ELR (cell line): ENCODE results near the gene SEMA5B.

Source experiments
- DNase-seq: peaks from one replicate; pipeline ENCODE4 v3.0.0-alpha.2; 2015; ENCODE audit warnings: low read depth

The SEMA5B gene

DNA sequence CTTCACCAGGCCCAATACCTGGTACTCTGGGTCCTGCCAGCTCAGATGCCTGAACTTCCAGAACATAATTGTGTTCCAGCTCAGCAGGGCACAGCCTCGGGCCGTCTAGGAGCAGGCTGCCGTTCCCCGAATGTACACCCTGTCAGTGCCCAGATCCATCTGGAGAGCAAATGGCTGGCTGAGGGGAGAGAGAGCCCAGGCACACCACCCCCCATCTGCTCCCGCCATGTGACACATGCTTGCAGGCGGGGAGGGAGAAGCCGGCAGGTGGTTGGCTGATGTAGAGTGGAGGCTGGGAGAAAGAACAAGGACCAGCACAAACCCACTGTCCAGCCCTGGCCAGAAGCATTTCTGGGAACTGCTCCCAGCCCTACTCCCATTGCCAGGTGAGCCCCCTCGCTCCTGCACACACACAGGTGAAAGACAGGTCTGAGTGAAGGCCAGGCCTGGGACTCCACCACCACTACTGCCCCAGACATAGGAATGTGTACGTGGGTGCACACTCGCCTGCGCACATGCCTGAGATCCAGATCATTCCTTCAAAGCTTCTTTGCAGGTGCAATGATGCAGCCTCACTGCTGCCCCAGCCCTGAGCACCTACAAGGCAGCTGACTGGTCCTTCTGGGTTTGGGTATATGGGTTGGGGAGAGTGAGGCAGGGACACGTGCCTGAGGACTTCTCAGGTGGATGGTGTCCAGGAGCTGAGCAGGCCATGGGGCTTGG lies 53.5 kb downstream of the SEMA5B start:
- no peak for DNase-seq

DNA sequence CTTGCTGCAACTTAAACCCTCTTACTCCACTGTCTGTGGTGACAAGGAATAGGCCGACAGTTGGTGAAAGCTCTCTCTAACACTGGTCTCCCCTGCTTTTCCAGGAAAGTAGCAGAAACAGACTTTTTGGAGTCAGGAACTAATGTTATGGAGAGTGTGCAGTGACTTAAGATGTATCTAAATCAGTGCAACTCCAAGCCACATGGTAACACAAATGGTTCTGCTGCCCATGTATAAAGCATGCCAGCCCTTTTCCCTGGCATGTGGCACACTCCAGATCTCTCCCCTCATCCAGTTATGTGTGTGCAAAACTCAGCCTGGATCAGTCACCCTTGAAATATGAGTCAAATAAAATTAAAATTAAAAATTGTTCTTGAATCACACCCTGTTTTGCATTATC lies 55.4 kb downstream of the SEMA5B start:
- DNase-seq, result no peak

DNA sequence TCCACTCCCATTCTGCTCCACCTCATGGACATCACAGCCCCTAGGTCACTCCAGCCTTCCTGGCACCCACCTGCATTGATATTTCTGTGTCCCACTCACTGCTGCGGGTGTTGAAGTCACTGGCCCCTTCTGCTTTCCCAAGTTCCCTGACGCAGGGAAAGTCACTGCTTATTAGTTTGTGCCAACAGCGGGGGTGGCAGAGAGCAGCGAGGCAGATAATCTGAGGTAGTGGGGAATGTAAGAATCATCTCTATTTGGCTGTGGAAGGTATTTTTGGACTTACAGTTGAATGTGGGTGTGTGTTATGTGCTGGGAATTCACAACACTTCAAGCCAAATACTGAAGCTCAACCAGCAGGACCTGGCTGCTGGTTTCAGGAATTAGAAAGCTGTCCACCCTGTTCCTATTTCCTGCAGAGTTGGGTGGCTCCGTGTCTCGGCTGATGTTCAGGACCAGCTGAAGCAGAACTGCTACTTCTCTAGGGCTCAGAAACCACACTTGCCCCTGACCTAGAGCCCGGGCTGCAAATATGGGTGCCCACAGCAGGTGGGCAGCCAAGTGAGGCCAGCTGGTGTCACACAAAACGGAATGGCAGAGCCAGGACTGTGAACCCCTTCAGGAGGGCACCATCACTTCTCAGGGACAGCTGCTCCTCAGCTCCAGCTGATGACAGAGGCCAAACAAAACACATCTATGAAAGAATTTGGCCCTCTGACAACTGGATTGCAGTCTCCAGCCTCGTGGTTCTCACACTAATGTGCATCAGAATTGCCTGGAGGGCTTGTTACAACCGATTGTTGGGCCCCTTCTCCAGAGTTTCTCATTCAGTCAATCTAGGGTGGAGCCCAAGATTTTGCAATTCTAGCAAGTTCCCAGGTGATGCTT lies 57.7 kb downstream of the SEMA5B start:
- DNase-seq, result peak; percentile 30

DNA sequence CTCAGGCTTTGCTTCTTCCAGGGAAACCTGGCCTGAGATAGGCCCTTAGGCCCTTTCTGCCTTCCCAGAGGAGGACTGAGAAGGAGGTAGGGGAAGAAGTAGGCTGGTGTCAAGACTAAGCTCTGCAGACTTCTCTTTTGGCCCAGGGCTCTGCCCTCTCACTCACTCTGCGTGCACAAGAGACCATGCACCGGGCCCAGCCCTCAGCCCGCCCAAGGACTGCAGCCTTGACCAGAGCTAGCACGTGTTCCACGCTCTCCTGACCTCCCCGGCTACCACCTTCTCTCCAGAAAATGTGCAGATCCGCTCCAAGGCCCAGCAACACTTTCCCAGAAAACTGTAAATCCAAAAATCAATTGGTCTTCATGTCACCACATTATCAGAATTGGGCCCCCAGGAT lies 59.8 kb downstream of the SEMA5B start:
- DNase-seq, result no peak

DNA sequence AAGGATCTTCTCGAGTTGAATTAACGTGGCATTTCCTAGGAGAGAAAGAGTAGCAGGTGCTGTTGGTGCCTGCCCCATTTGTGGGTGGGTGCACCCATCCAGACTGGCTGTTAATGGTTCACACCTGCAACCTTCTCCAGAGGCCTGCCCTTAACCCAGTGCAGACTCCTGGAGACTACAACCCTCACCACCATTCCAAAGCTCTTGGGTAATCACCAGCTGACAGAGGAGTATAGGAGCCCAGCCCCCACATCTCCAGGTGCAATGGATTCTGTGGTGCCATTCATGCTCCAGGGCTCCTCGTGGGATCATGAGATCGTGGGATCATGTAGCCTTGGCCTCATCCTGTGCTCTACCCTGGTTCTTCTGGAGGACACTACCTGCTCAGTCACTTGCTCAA lies 60.2 kb downstream of the SEMA5B start:
- no peak for DNase-seq

DNA sequence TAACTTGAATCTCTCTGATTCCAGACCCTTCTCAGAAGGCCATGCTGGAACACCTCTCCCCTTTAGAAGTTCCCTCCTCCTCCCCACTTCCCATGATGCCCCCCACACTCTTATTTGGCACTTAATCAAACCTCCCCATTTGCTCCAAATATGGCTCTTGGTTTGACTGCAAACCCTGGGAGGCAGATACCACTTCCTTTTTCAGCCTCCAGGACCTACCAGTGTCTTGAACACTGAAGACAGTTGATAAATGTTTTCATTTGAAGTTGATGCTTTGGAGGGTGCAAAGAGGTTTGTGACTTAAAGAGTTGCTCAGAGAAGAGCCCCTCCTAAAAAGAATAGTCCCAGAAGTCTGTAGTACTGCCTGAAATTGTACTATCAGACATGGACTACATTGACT lies 61.5 kb downstream of the SEMA5B start:
- DNase-seq, result no peak

DNA sequence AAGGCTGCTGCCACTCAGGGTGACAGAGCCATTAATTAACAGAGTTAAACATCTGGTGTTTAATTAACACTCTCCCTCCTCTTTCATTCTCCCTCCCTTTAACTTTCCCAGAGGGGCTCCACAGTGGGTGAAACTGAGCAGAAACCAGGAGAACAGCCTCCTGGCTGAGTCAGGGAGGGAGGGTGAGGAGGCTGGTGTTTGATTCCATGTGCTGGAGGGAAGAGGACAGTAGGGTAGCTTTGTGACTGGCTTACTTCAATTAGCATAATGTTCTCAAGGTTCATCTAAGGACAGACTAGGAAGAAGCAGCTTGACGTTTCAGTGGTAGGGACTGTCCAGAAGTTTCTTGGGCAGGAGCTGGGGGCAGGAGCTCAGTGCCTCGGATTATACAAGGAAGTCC lies 62.8 kb downstream of the SEMA5B start:
- DNase-seq, result no peak

DNA sequence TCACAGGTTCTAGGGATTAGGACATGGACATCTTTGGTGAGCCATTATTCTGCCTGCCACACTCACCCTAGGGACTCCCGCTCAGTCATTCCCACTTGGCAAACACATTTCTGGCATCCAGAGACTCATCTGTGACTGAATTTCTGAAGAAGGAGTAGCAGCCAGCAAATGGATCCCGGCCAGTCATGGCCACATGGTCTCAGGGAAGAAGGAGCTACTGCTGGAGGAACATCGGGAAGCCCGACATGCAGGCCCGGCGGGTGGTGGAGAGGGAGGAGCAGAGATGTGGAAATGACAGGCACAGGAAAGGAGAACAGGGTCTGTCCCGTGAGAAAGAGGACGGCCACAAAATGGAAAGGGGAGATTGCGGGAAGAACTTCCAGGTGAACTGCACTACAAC lies 65.4 kb downstream of the SEMA5B start:
- no peak for DNase-seq

DNA sequence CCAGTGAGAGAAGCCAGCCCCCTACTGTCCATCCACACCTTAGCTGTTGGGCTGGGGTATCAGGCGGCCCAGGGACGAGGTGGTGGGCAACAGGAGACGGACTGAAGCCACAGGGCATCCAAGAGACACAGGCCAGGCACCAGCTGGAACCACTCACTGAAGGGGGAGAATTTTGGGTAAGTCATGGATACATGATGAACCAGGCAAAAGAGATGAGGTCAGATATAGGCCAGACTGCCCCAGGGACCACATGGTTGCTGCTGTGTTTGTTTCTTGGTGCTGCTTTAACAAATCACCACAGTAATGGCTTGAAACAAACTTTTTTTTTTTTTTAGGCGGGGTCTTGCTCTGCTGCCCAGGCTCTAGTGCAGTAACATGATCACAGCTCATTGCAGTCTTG lies 66.4 kb downstream of the SEMA5B start:
- no peak for DNase-seq

DNA sequence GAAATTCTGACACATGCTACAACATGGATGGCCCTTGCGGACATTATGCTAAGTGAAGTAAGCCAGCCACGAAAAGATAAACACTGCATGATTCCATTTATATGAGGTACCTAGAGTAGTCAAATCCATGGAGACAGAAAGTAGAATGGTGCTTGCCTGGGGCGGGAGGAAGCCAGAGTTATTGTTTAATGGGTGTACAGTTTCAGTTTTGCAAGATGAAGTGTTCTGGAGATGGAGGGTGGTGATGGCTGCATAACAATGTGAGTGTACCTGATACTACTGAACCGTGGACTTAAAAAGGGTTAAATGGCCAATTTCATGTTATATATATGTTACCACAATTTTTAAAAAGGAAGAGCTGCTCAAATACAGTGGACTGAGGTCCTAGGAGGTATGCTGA lies 66.9 kb downstream of the SEMA5B start:
- no peak for DNase-seq

DNA sequence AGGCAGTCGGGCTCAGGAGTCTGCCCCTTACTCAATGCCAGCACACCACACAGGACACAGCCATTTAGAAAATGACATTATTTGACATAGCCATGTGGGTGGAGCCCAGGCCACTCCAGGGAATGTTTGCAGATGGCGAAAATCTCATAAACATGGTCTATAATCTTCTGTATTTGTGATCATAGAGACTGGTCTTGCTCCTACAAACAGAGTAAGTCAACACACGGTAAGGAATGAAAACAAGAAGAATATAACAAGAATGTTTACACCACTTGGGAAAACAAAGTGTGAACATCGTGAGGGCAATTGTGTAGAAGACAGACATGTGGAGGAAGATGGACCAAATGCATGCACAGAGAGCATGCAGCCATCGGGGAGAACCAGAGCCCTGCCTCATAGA lies 68.2 kb downstream of the SEMA5B start:
- no peak for DNase-seq

DNA sequence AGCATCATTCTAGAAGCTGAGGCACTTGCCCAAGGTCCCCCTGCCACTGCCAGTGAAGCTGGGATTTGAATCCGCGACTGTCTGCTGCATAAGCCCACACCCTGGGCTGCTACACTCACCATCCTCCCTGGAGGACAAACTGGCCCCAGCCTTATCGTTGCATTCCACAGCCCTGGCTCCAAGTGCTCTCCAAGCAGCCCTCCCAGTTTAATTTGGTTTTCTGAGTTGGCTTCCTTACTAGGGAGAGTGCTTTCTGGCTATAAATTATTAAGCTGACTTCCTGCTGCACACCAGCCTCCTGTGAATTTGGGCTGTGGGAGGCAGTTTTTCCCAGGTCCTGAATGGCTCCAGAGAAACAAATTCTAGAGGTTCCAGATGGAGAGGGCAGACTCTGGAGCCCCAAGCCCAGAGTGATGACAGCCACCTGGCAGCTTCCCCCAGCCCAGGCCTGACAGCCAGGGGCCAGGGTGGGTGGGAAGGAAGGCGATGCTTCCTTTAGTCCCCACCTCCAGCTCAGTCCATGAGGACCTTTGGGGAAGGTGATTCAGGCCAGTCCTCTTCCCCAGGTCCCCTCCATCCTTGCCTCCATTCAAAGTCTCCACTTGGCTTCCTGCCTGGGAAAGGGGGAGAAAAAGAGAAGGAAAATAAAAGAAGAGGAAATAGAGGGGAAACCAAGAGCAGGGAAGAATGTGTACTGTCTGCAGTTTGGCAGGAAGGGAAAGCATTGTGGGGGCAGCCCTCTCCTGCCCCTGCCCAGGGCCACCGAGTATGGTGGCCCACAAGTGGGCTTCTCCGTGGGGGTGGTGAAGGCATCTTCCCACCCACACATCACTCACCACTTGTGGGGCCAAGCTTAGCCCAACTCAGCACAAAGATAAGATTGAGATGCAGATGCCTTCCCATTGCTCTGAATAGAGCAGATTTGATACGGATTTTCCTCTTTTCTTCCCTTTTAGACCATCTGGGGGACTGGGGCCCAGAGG lies 69.6 kb downstream of the SEMA5B start:
- no peak for DNase-seq

DNA sequence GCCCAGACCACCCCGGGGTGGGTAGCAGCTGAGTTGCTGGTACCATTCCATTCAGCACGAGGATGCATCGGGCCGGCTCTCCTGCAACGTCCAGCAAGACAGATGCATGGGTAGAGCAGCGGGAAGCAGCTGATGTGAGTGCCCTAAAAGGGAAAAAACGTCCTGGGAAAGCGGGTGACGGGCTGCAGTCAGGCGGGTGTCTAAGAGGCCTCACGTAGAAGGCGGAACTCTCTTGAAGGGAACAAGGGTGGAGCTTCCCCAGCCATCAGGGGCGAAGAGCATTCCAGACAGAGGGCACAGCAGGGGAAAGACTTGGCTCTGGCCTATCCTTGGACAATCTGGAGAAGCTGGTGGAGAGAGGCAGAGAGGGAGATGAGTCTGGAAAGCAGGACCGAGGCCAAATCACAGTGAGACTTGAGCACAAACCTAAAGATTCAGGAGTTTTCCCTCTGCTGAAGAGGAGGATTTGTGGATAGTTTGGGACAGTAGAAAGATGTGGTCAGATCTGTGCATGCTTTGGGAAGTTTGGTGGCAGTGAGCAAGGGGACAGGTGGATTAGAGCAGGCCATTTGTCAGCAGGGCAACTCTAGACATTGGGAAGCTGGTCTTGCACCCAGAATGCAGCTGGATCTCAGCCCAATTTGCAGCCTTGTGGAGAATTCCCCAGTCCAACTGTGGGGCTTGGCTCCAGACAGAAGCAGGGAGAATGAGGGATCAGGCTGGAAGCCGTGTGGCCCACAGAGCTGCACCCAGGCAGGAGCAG lies 70.7 kb downstream of the SEMA5B start:
- DNase-seq, result no peak

DNA sequence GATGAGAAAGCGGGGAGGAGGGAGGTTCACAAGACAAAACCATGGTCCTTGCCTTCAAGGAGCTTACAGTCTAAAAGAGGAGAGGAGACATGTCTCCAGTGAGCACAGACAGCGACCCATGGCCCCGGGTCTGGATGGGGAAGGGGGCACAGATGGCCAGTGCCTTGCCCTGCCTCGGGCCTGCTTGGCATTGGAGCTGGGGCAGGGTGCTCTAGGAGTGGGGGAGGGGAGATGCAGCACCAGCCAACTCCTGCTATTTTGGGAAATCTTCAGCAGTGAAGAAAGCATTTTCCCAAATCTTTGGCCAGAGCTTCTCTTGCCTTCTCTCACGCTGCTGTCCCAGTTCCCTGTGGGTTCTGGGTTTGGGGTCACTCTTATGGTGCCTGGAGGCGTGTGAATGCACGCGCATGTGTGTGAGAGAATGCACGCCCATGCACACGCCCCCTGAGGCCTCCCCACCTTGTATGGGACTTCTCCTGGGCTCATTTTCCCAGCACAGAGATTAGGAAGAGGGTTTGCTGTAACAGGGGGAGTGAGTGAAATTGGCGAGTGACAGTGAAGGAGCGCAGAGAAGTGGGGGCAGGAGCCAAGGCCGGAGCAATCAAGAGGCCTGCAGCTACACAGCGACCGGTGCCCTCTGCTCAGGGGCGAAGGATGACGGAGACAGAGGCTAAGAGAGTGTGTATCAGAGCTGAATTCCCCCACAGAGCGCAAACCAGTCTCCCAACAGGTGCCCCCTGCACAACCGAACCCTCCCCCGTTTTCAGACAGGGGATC lies 71.5 kb downstream of the SEMA5B start:
- no peak for DNase-seq

DNA sequence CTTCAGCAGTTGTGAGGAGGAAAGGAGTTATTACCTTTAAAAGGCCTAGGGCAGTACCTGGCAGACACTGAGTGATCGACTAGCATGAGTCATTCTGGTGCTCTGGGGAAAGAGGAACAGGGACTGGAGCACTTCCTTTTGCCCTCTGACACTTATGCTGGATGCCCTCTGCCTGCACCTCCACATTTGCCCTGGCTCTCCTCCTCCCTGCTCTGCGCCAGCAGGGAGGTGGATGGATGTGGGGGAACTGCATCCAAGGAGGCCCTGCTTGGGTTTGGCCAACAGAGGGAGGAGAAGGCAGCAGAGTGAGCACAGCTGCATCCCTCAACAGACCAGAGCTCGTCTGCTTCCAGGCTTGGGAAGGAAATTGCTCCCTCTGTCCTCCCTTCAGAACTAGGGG lies 75.0 kb downstream of the SEMA5B start:
- DNase-seq, result peak; percentile 32

DNA sequence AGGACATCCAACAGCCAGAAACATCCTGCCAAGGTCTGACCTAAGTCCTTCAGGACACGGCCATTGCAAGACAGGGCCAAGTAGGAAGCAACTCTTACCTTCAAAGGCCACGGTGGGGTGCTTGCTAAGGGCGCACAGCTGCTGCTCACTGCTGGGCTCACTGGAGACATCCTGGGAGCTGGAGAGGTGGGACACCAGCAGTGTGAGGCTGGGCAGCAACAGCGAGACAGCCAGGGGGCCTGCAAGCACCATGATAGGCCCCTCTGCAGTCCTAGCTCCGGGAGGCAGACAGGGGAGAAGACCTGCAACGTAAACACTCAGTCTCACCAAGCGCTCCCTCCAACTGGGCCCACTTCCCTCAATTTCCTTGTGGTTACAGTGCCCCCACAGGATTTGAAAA lies 79.2 kb downstream of the SEMA5B start:
- DNase-seq, result no peak

DNA sequence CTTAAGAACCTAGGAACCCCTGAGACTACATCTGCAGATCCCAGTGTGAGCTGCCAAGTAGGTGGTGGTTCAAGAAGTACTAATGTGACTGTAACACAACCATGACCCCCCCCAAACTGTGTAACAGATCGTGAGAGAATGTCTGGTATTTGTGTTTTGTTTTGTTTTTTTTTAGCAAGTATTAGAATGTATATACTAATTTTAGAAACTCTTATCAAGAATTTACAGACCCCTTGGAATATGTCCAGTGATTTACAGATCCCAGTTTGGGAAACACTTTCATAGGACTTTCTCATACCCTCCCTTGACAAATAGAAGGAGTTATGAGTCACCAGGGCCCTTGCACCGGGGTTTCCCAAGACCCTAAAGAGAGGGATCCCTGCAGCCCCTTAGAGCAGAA lies 79.8 kb downstream of the SEMA5B start:
- DNase-seq, result no peak

DNA sequence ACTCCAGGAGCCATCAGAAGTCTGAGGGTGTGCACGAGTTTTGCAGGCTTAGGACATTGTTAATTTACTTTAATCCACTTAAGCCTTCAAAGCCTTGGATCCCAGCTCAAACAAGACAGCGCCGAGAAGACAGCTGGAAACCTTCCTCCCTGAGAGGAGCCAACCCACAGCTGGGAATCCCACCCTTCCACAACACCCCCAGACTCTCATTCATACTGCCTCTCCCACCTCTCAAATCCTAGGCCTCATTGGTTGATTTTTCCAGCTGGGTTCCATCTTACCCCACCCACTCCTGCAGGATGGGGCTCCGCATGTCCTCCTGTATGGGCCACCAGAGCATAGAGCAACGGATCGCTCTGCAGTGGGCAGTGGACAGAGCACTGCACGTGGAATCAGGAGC lies 80.4 kb downstream of the SEMA5B start:
- no peak for DNase-seq

DNA sequence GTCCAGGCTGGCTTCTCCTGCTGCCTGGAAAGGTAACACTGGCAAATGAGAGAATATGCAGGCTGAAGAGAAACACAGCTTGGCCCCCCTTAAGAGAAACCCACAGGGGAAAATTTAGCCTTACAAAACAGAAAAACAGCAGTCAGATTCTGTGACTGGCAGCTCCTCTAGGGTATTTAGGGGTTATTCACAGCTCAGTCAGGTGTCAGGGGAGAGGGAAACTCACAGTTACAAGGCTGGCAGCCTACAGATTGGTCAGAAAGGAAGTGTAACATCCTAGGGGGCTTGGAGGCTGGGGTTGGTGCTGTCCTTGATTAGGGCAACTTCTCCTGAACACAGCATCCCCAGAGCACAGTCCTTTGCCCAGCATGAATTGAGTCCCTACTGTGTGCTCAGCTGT lies 81.4 kb downstream of the SEMA5B start:
- DNase-seq, result no peak

DNA sequence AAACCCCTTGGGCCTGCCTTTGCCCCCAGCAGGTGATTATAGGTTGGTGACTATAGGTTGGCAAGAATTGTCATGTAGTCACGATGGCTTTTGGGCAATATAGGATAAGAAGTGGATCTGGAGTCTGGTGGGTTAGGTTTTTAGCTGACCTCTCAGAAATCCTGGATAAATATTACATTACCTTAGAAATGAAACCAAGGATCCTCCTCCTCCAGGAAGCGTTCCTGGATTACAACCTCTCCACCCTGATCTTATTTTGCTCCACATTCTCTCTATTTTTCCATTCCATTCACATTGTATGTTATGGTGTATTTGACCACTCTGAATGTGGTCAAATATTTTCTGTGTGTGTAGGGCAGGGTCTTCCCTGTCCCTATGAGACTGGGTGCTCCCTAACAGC lies 82.3 kb downstream of the SEMA5B start:
- DNase-seq, result no peak

DNA sequence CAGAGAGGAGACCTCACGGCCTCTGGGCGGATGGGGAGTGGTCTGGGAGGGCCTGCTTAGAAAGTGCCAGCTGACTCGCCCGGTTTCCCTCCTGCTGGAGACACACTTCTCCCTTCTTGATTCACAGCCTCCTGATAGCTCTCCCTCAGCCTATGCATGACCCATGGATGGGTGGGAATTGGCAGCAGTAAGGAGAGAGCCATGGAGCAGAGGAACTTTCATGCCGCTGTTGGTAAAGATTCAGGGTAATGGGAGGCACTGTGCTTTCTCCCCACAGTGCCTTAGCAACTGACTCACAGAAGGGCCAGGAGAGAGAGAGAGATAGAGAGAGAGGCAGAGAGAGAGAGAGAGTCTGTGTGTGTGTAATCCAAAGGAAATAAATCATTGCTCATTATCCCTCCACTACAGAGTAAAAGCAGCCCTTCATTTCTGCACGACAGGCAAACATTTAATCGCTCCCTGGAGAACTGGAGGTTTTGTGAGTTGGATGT lies 82.8 kb downstream of the SEMA5B start:
- peak; percentile 19 for DNase-seq
